ENCODE measurements around the gene HOXB7.

The HOXB7 gene

DNA sequence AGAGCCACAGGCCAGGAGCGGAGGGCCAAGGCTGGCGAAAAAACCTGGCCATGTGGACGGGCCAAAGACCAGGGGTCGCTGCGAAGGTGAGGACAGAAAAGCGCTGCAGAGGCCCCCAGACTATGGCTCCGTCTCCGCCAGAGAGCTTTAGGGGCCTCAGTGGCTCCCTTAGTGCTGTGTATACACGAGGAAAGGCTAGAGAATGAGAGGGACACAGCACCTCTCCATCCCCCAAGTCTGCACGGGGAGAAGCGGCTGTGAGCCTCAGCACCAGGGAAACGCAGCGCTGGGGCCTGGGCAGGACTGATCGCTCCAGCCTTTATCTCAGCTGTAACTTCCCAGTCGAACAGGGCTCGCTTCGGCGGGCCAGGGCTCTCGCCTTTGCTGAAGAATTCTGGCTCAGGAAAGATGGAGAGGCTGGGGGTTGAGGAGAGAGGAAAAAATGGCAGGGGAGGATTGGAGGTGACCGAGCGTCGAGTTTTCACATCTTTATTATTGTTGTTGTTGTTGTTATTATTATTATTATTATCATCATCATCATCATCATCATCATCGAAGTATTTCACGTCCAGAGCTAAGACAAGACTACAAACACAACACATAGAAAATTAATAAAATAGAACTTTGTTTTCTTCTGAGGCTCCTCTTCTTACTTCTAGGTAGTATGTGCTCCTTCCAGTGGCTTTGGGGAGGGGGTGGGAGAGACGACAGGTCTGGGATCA lies 15.4 kb downstream of the HOXB7 start:
- H3K27ac Mint-ChIP-seq = peak overlapping the region in 1 of 3 experiments; percentile 92

DNA sequence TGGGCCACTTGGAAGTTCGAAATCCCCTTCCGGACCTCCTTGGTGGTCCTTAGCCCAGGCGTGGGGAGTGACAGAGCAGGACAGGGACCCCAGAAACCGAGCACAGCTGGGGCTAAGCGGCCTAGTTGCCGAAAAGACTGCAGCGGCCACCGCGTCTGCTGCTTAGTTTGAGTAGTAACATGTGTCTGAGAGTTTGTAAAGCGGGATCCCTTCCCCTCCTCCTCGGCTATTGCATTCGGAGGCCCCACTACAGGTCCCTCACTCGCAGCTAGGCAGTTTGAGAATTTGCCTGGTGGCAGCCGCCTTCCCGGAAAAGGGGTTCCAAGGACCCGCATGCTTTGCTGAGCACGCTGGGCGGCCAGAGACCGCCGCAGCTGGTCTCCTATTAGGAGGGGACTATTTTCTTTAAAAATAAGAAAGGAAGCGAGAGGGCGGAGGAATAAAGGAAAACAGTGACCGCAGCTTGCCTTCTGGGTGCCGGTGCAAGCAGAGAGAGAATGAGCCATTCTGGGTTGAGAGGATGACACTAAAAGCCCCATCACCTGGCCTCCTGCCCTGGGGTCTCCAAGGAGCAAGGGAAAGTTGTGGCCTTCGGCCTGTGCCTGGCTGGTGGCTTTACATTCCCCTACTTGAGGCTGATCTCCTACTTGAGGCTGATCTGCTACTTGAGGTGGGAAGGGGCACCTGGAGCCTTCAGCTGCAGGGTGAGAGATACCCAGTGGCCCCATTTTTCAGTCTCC lies 16.1 kb downstream of the HOXB7 start:
- Mint-ChIP-seq H3K9me3 (no peaks in the 10 kb centered on the region), H3K36me3 (ENCODE audit: low read depth) (peaks cover 60% of the 10 kb centered on the region), H3K27ac (peak overlapping the region in 1 of 3 experiments; percentile 92), H3K4me3 (peak overlapping the region; percentile 91 to 98 (median 94)), H3K4me1 (peaks cover 84% of the 10 kb centered on the region), H3K27me3 (ENCODE audit: low read depth) (peaks cover 91% of the 10 kb centered on the region)
- TF ChIP-seq, protein P1, sequence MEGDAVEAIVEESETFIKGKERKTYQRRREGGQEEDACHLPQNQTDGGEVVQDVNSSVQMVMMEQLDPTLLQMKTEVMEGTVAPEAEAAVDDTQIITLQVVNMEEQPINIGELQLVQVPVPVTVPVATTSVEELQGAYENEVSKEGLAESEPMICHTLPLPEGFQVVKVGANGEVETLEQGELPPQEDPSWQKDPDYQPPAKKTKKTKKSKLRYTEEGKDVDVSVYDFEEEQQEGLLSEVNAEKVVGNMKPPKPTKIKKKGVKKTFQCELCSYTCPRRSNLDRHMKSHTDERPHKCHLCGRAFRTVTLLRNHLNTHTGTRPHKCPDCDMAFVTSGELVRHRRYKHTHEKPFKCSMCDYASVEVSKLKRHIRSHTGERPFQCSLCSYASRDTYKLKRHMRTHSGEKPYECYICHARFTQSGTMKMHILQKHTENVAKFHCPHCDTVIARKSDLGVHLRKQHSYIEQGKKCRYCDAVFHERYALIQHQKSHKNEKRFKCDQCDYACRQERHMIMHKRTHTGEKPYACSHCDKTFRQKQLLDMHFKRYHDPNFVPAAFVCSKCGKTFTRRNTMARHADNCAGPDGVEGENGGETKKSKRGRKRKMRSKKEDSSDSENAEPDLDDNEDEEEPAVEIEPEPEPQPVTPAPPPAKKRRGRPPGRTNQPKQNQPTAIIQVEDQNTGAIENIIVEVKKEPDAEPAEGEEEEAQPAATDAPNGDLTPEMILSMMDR (IDR thresholded peaks at IDR 0.05; ENCODE audit: unreplicated experiment in 3 of 3) = no peak

More for the DNA sequence above, 15.4 kb downstream of the HOXB7 start:
- Mint-ChIP-seq H3K36me3 (ENCODE audit: low read depth) (peaks cover 53% of the 10 kb centered on the region), H3K4me3 (peak overlapping the region; percentile 91 to 98 (median 94)), H3K4me1 (peaks cover 84% of the 10 kb centered on the region), H3K9me3 (no peaks in the 10 kb centered on the region), H3K27me3 (ENCODE audit: low read depth) (peaks cover 92% of the 10 kb centered on the region)
- TF ChIP-seq, protein P1 (IDR thresholded peaks at IDR 0.05; ENCODE audit: unreplicated experiment in 3 of 3) = no peak

DNA sequence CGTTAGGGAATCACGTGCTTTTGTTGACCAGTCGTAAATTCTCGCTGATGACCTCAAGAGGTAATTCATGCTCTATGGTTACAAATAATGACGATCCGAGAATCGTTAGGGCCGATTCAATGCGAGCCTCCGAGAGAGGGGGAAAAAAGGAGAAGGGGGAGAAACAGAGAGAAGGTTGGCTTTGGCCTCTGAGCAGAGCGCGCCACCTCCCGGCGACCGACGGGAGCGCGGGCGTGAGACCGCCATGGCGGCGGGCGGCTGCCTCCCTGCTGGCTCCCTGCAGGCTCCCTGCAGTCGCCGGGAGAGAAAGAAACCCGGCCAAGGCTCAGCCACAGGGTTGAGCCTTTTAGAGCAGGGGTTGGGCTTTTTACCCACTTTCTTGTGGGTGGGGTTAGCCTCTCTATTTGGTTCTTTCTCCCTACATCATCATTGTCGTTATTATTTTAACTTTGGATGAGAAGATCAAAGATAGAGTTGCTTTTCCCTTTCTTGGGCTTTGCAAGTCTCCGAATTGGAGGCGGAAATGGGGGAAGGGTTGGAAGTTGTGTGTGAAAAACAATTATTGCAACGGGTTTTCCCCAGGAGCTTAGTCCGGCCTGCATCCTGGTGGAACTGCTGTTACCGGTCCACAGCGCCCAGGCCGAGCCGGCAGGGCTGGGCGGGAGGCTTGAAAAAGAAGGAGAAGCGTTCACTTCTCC lies 16.8 kb downstream of the HOXB7 start:
- Mint-ChIP-seq H3K27me3 (ENCODE audit: low read depth) (peaks cover 90% of the 10 kb centered on the region), H3K4me1 (peaks cover 82% of the 10 kb centered on the region), H3K27ac (peak overlapping the region in 1 of 3 experiments; percentile 92), H3K4me3 (peak overlapping the region; percentile 91 to 98 (median 94)), H3K9me3 (no peaks in the 10 kb centered on the region), H3K36me3 (ENCODE audit: low read depth) (peaks cover 62% of the 10 kb centered on the region)
- TF ChIP-seq, protein P1 (IDR thresholded peaks at IDR 0.05; ENCODE audit: unreplicated experiment in 3 of 3) = peak; percentile 94 to 97 (median 95)

DNA sequence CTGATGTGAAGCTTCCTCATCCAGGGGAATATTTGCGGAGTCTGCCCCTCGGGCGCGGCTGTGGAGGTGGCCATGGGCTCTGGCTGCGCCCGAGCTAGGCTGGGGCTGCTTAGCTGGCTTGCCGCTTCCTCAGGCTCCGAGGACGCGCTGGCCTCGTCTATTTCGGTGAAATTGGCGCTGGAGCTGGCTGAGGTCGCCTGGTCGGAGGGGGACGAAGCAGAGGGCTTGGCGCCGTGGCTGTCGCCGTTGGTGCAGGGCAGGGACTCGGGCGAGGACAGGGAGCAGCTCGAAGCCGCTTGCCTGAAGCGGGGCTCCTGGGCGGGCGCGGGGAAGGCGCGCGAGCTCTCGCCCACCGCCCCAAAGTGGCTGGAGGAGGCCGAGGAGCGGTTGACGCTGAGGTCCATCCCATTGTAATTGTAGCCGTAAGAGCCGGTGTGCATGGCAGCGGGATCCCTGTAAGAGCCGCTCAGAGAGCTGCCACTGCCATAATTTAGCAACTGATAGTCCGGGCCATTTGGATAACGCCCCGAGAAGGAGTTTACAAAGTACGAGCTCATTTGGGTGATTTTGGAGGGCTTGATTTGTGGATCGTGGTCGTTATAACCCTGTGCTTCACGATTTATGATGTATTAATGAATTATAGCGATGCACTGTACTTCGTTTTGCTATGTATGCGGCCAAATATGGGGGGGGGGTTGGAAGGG lies 17.5 kb downstream of the HOXB7 start, which contains the start of gene HOXB5:
Gene HOXB5 (minus strand): TSS at position 654 of the 704 bp plus-strand sequence. CDS start 97 bp downstream, at position 557.
- H3K9me3 Mint-ChIP-seq = no peaks in the 10 kb centered on the region
- H3K36me3 Mint-ChIP-seq (ENCODE audit: low read depth) = peaks cover 67% of the 10 kb centered on the region
- peak within 1 kb of the TSS; percentile 91 to 98 (median 94) for H3K4me3 Mint-ChIP-seq
- H3K27me3 Mint-ChIP-seq (ENCODE audit: low read depth) = peaks cover 90% of the 10 kb centered on the region
- peak within 1 kb of the TSS in 1 of 3 experiments; percentile 92 for H3K27ac Mint-ChIP-seq
- H3K4me1 Mint-ChIP-seq = peaks cover 81% of the 10 kb centered on the region
- TF ChIP-seq, protein P1 (IDR thresholded peaks at IDR 0.05; ENCODE audit: unreplicated experiment in 3 of 3) = no peak

DNA sequence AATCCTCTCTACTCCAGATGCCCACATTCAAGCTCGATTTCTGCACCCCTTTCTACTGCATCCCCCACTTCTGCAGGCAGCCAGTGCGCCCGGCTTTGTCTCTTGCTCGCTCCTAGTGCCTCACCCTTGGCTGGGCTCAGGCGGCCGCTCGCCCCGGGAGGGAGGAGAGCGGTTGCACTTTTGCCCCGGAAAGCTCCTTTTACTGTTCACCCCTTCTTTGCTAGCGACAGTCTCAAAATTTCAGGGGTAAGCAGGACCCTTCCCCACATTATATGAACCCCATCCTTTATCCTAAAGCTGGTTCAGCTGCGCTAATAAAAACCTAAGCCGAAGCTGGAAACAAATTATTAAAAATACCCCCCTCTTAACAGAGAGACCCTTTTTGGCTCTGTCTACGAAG lies 18.2 kb downstream of the HOXB7 start:
- H3K36me3 Mint-ChIP-seq (ENCODE audit: low read depth) = peaks cover 71% of the 10 kb centered on the region
- peaks cover 90% of the 10 kb centered on the region for H3K27me3 Mint-ChIP-seq (ENCODE audit: low read depth)
- TF ChIP-seq, protein P1 (IDR thresholded peaks at IDR 0.05; ENCODE audit: unreplicated experiment in 3 of 3) = no peak
- peak overlapping the region in 1 of 3 experiments; percentile 92 for H3K27ac Mint-ChIP-seq
- H3K9me3 Mint-ChIP-seq = no peaks in the 10 kb centered on the region
- peak overlapping the region; percentile 91 to 98 (median 94) for H3K4me3 Mint-ChIP-seq
- peaks cover 82% of the 10 kb centered on the region for H3K4me1 Mint-ChIP-seq
